HG03039 (cell line): Measurements from ENCODE around the gene NUP153.
A peak's percentile ranks its signal among the peaks of the same experiment; 100 is the strongest.
"Not testable (repeated sequence)": the region's sequence is repeated elsewhere in the genome, so short reads cannot be mapped to it uniquely, and the experiment has no call there.

Experiments
- ATAC-seq: cut with Tn5 transposase; IDR thresholded peaks from one replicate; pipeline ENCODE4 v1.9.1; 2021; ENCODE audit warnings: mild to moderate bottlenecking, moderate library complexity; ENCODE audit not compliant: unreplicated experiment

The NUP153 gene

GRCh38 chr6:17714879-17715851 lies 8.4 kb upstream of the NUP153 start:
- ATAC-seq, result peak; percentile 73

- ATAC-seq, result no peak
Measured at GRCh38 chr6:17714177-17714576, 7.5 kb upstream of the NUP153 start.

- no peak for ATAC-seq
Measured at GRCh38 chr6:17712576-17712975, 5.9 kb upstream of the NUP153 start.

GRCh38 chr6:17710331-17710730 lies 3.6 kb upstream of the NUP153 start:
- no peak for ATAC-seq

GRCh38 chr6:17709476-17709875 lies 2.8 kb upstream of the NUP153 start:
- no peak for ATAC-seq

- not testable (repeated sequence) for ATAC-seq
Measured at GRCh38 chr6:17708035-17708434, 1.3 kb upstream of the NUP153 start.

- ATAC-seq, result no peak
Measured at GRCh38 chr6:17707371-17707651, 586 bp upstream of the NUP153 start.

GRCh38 chr6:17705778-17706579 lies 746 bp downstream of the NUP153 start:
- ATAC-seq, result peak; percentile 50

- peak; percentile 0 for ATAC-seq
Measured at GRCh38 chr6:17705428-17705777, 1.3 kb downstream of the NUP153 start.

GRCh38 chr6:17703256-17703694 lies 3.5 kb downstream of the NUP153 start:
- ATAC-seq, result no peak

- no peak for ATAC-seq
Measured at GRCh38 chr6:17700421-17701416, 6.0 kb downstream of the NUP153 start.

- ATAC-seq, result no peak
Measured at GRCh38 chr6:17691925-17692538, 14.7 kb downstream of the NUP153 start.

GRCh38 chr6:17688481-17688880 lies 18.2 kb downstream of the NUP153 start:
- ATAC-seq, result no peak

GRCh38 chr6:17687136-17687535 lies 19.6 kb downstream of the NUP153 start:
- ATAC-seq, result no peak

- no peak for ATAC-seq
Measured at GRCh38 chr6:17684134-17684533, 22.6 kb downstream of the NUP153 start.

- no peak for ATAC-seq
Measured at GRCh38 chr6:17683428-17683827, 23.3 kb downstream of the NUP153 start.

- no peak for ATAC-seq
Measured at GRCh38 chr6:17679726-17680125, 27.0 kb downstream of the NUP153 start.

GRCh38 chr6:17677602-17678001 lies 29.1 kb downstream of the NUP153 start:
- no peak for ATAC-seq

- ATAC-seq, result no peak
Measured at GRCh38 chr6:17673543-17674254, 33.0 kb downstream of the NUP153 start.
